DOHH2 (cell line): Measurements from ENCODE around the gene ZNF429.

ENCODE experiments used
- EZH2phosphoT487 ChIP-seq: fragments of 200-600 bp; sonication (generic); IDR thresholded peaks from 2 replicates; pipeline ENCODE4 v1.6.1; 2017; ENCODE audit warnings: borderline replicate concordance, mild to moderate bottlenecking, antibody characterized with exemption, low read length, moderate library complexity, mixed read lengths
- TF ChIP-seq, protein P1 (sequence below): fragments of 200-600 bp; sonication (generic); IDR thresholded peaks from one replicate; pipeline ENCODE4 v1.5.1; 2014; ENCODE audit warnings: antibody characterized with exemption, mild to moderate bottlenecking, low read depth, low read length; ENCODE audit not compliant: poor library complexity, severe bottlenecking

- TF ChIP-seq EZH2phosphoT487, result no peak
- TF ChIP-seq, protein P1, sequence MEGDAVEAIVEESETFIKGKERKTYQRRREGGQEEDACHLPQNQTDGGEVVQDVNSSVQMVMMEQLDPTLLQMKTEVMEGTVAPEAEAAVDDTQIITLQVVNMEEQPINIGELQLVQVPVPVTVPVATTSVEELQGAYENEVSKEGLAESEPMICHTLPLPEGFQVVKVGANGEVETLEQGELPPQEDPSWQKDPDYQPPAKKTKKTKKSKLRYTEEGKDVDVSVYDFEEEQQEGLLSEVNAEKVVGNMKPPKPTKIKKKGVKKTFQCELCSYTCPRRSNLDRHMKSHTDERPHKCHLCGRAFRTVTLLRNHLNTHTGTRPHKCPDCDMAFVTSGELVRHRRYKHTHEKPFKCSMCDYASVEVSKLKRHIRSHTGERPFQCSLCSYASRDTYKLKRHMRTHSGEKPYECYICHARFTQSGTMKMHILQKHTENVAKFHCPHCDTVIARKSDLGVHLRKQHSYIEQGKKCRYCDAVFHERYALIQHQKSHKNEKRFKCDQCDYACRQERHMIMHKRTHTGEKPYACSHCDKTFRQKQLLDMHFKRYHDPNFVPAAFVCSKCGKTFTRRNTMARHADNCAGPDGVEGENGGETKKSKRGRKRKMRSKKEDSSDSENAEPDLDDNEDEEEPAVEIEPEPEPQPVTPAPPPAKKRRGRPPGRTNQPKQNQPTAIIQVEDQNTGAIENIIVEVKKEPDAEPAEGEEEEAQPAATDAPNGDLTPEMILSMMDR, result no peak
These were observed 41.8 kb upstream of the ZNF429 start for GRCh38 chr19:21463449-21464105.
